DMS79 (cell line): ENCODE data around the gene FAHD2B.
"Not testable (repeated sequence)": the region's sequence is repeated elsewhere in the genome, so short reads cannot be mapped to it uniquely, and the experiment has no call there.

ENCODE experiments used
- DNase-seq: peaks from one replicate; lab custom pipeline; 2025; lab: John Stamatoyannopoulos, UW

FAHD2B gene

DNA sequence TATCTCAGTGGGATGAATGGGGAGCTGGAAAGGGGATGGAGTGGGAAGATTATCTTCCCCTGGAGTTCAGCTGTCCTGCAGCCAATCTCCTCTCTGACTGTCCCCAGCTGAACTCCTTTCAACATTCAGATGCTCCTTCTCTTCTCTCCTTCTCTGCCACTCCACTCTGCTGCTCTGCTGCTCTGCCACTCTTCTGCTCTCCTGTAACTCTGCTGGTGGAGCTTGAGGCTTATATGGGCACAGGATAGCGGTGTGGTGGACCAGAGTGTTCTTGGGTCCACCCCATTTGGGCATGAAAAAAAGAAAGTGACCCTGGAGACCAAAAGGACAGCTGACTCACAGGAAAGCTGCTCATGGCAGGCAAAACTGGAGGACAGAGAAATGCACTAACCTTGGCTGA, 26.6 kb downstream of the FAHD2B start:
- no peak for DNase-seq

DNA sequence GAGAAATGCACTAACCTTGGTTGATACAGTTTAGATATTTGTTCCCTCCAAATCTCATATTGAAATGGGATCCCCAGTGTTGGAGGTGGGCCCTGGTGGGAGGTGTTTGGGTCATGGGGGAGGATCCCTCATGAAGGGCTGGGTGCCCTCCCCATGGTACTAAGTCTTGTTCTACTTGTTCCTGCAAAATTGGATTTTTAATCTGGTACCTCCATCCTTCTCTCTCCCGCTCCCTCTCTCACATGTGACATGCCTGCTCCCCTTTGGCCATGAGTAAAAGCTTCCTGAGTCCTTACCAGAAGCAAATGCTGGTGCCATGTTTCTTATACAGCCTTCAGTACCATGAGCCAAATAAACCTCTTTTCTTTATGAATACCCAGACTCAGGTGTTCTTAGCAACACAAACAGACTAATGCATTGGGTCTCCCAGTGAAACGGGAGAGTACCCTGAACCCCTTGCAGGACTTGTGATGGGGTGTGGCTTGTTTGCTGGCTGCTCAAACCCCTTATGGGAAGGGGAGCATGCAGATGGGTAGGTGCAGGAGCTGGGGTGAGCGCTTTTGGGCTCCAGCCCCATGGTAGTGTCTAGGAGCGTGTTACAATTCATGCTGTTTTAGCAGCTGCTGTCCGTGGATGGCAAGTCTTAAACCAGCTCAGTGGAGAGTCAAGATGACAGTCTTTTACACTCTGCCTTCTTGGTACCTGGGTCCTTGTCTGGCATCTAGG, 27.2 kb downstream of the FAHD2B start:
- no peak for DNase-seq

DNA sequence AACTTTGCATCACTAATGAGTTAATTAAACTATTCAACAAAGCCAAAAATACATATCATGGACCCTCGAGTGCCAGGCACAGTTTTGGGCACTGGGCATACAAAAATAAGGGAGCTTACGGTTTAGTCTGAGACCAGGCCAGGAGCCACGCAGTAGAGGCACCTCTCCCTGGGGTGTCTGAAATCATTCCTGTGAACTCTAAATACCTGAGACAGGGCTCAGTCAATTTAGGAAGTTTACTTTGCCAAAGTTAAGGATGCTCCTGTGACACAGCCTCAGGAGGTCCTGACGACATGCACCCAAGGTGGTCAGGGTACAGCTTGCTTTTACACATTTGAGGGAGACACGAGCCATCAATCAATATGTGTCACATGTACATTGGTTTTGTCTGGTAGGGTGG, 28.7 kb downstream of the FAHD2B start:
- DNase-seq, result not testable (repeated sequence)

DNA sequence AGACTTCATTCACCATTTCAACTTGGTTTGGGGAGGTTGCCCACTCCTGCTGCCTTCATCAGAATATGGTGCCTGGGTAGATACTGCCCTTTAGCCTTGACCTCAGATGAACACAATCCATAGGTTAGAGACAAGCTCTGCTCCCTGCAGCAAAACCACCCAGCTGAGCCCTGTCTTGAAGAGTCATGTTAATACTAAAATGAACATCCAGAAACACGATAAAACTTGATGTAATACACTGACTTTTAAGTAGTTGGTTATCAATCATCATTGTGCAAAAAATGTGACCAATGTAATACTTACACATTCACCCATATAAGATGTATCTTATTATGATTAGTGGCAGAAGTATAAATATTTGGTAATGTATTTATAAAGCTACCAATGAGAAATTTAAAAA, 32.7 kb downstream of the FAHD2B start:
- not testable (repeated sequence) for DNase-seq

DNA sequence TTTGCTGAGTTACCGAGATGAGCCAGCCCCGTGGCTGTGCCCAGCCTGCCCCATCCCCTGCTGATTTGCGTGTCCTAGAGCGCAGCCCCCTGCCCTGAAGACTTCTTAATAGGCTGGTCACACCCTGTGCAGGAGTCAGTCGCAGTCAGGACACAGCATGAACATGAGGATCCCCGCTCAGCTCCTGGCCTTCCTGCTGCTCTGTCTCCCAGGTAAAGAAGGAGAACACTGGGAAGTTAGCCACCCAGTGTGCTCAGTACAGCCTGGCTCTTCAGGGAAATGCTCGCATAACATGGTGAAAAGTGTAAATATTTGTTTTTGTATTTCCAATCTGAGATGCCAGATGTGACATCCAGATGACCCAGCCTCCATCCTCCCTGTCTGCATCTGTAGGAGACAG, 34.9 kb downstream of the FAHD2B start:
- DNase-seq, result not testable (repeated sequence)

DNA sequence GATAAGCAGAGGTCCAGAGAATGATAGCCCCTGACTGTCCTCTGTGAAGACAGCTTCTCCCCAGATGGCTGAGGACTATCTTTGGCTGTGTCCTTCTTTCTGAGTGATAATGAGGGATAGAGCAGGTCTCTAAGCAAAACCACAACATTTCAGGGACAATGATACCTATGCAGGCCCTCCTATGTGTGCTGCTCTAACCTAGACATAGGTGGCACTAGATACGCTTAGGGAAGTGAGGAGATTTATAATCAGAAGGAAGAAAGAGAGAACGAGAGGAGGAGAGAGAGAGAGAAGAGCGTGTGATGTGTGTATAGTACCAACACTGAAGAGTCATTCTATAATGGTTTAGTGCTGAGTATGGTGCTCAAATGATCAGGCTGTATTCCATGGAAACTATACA, 38.5 kb downstream of the FAHD2B start:
- not testable (repeated sequence) for DNase-seq

DNA sequence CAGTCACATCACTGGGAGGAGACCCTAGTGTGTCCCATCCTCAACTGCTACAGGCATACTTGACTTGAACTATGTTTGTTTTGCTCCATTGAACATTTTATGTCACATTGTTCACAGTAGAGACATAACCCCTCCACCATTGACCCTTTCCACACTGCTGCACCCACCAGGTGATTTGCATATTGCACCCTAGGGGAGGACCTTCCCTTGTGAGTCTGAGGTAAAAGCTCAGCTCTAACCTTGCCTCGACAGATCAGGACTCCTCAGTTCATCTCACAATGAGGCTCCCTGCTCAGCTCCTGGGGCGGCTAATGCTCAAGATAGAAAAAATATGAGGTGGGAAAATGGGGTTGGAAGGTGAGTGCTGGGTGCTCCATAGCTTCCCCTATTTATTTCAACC, 44.6 kb downstream of the FAHD2B start:
- not testable (repeated sequence) for DNase-seq

DNA sequence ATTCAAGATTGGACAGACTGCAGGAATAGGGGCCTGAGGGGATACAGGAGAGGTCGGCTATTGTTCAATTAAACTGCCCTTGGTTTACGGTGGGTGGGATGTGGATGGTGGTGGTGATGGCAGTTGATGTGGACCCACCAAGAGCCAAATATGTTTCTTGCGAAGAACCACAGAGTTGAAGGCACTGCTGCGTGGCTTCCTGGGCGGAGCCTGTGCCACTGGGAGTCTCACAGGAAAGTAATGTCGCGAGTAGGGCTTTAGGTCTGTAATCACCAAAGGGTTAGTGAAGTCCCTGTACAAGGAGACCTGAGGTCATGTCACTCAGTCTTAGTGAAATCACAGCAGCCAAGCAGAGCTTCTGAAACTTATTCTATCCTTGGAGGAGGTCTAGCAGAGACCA, 46.2 kb downstream of the FAHD2B start:
- DNase-seq, result not testable (repeated sequence)

DNA sequence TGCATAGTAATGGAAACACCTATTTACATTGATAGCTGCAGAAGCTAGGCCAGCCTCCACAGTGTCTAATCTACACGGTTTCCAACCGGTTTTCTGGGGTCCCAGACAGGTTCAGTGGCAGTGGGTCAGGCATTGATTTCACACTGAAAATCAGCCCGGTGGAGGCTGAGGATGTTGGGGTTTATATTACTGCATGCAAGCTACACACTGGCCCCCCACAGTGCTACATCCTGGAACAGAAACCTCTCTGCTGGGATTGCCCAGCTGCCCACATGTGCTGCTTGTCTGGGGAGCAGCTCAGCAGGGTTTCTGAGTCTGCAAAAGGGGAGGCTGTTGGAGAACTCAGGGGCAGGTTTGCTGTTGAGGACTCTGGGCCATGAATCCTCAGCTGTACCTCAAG, 48.0 kb downstream of the FAHD2B start:
- DNase-seq, result not testable (repeated sequence)

DNA sequence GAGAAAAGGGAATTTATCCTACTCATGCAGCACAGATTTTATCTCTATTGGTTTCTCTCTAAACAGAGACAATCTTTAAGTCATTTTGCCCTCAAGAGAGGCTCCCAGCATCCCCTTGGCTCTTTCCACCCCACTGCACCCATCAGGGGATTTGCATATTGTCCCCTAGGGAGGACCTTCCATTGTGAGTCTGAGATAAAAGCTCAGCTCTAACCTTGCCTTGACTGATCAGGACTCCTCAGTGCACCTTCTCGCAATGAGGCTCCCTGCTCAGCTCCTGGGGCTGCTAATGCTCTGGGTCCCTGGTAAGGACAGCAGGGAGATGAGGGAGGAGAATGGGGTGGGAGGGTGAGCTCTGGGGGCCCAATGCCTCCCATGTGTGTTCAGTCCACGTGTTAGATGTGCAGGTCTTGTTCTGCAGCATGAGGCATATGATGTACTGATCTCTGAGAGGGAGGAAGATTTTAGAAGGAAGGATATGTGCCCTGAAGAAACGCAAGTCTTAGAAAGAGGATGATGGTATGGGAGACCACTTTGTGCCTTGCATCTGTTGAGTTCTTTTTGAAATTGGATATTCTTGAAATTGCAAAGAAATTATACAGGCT, 48.7 kb downstream of the FAHD2B start:
- not testable (repeated sequence) for DNase-seq
